HT-29 (cell line): ENCODE measurements around the gene LRRC2. TPM values are rescaled to one million over a fixed set of nuclear protein-coding genes. Genes with fewer than 3 reads are reported as not detected.
"Not testable (repeated sequence)": the region's sequence is repeated elsewhere in the genome, so short reads cannot be mapped to it uniquely, and the experiment has no call there.

Source experiments
- DNase-seq: peaks from one replicate; pipeline ENCODE4 v3.0.0-alpha.2; 2015; ENCODE audit warnings: low spot score
- total RNA-seq: library from RNA; depleted of rRNA; stranded (reverse); fragments of >200 nt; shearing (Covaris generic); gene quantifications from 2 replicates; pipeline ENCODE4 v1.2.3, GENCODE V29; 2014

The LRRC2 gene
- total RNA-seq, 1 experiment from 2014 or later = 0.84 TPM

DNA sequence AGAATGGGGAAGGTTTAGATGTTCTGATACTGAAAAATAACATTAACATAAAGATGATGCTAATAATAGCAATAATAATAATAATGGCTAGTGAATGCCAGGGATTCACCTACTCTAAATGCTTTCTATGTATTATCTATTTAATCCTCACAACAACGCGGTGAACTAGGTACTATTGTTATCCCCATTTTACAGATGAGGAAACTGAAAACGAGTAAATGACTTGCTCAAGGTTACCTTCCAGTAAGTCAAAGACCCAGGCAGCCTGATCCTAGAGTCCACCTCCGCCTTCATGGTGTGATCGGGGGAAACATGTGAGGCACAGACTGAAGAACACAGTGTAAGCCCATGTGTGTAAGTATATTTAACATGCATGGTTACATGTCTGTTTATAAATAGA, 30.4 kb downstream of the LRRC2 start:
- DNase-seq = no peak

DNA sequence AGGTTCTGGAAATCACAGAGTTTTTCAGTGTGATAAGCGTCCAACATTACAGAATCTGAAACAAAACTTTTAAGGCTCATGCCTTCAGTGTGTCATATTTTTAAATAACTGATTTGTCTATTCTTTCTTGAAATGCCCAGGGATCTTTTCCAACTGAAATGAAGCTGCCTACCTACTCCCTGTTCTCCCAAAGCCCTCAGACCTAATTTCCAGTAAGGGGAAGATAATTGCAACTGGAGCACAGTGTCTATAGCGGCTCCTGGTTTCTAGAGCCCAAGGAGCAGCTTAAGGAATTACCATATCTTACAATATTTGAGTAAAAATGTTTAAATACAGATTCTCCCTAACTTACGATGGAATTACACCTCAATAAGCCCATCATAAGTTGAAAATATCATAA, 33.0 kb downstream of the LRRC2 start:
- no peak for DNase-seq

DNA sequence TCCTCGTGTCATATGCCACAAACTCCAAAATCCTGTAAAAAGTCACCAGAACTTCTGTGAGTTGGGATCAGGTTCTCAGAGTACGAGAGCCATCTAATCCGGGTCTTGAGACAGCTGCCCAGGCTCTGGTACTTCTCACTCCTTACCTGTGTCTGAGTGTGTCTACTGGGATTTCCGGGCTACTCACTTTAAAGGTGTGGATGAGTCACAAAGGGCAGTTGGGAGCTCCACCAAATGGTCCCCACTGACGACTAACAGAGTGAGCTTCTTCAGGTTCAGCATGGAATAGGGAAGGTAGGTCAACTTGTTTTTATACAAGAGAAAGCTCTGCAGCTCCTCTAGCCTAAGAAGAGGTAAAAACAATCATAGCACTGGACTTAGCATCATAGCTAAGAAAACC, 38.9 kb downstream of the LRRC2 start:
- DNase-seq = no peak

GRCh38 chr3:46524832-46525231, 41.3 kb downstream of the LRRC2 start:
- no peak for DNase-seq

DNA sequence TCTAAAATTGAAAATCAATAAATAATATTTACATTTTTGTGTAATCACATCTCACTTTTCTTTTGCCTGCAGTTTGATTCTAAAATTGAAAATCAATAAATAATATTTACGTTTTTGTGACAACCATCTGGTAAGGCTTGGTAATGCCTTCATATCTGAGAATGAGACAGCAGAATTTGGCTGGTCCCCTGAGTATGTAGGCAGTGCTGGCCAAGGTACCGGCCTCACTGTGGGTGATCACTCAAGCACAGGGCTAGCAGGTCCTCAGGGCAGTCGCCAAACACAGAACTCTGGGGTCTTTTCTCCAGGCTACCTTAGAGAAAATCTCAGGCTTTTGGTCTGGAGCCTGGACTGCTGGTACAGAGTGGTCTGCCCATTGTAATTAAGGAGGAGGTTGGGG, 42.1 kb downstream of the LRRC2 start:
- no peak for DNase-seq

- DNase-seq = no peak
Observed at GRCh38 chr3:46523556-46523955, 42.5 kb downstream of the LRRC2 start.

- not testable (repeated sequence) for DNase-seq
Observed at GRCh38 chr3:46522201-46522600, 43.9 kb downstream of the LRRC2 start.

DNA sequence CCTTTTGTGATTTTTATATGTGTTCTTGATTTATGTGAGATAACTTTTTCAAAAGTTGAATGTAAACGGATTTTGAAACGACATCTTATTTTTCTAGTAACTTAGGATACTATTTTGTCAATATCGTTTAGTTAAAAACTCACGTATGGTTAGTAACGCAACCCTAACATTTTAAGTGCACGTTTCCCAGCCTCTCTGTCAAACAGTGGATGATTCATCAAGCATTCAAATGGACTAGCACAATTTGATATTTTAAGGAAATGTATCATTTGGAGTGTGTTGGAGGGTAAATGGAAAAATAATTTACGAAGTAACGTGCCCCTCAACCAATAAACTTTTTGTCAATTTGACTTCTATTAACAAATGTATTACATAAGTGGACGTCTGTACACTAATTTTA, 45.0 kb downstream of the LRRC2 start:
- no peak for DNase-seq

DNA sequence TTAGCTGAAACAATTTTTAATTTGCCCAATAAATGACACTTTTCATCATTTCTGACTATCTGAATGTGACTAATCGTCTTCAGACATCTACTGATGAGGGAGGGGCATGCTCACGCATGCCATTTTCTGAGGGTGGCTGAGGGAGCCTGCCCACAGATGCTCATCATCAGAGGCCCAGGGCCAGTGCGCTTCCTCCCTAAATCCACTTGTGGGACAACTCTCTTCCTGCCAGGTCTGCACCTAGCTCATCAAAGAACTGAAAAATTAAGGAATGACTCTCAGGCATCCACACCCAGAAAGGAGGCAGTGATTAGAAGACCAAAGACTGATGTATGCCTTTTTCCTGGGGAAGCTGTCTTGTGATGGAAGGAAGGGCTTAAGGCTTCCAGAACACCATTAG, 45.6 kb downstream of the LRRC2 start:
- no peak for DNase-seq

GRCh38 chr3:46519952-46520351, 46.1 kb downstream of the LRRC2 start:
- DNase-seq = no peak

DNA sequence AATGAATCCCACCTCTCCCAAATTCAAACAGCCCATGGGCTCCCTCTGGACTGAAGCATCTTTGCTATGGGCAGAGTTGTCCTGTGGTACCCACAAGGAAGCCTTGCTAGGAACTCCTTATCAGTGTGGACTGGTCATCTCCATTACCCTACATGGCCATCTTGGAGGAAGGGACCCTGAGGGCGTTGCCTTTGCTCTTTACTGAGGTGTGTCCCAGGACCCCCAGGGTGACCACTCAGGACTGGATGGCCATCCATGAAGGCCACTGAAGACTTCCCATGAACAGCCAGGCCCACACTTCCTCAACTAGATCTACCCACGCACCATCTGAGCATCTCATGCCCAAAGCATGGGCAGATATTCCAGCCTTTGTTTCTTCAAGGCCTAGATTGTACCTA, 48.3 kb downstream of the LRRC2 start:
- no peak for DNase-seq

- DNase-seq = no peak
Observed at GRCh38 chr3:46517016-46517783, 48.9 kb downstream of the LRRC2 start.

DNA sequence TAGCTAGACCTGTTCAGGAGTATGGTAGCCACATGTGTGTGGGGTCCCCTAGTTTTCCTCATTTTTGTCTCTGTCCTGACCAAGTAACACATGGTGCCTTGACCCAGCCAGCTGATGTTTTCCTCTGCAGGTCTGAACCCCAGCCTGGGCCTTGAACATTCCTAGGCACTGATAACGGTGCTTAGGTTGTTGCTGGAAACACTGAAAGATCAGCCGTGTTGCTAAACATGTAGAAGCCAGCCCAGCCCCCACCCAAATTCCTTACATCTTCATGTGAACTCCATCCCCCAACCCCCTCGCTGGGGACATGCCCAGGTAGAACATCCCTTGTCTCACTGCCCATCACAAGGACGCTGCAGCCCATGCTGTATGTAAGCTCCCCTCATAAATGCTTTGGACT, 49.6 kb downstream of the LRRC2 start:
- DNase-seq = no peak

- DNase-seq = no peak
Observed at GRCh38 chr3:46512191-46512749, 53.8 kb downstream of the LRRC2 start.

DNA sequence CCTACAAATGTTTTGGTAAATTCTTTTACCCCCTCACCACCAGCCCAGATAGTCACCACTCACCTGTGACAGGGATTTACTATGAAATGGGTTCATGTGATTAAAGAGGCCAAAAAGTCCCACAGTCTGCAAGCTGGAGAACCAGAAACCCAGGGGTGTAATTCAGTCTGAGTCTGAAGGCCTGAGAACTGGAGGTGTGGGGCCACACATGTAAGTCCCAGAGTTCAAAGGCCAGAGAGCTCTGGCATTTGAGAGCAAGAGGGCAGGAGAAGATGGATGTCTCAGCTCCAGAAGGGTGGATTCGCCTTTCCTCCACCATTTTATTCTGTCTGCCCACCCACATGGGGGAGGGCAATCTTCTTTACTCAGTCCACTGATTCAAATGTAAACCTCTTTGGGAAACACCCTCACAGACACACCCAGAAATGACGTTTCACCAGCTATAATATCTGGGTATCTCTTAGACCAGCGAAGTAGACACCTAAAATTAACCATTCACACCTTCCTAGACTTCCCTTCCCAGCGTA, 56.4 kb downstream of the LRRC2 start:
- DNase-seq = no peak

GRCh38 chr3:46508850-46509591, 57.1 kb downstream of the LRRC2 start:
- no peak for DNase-seq

DNA sequence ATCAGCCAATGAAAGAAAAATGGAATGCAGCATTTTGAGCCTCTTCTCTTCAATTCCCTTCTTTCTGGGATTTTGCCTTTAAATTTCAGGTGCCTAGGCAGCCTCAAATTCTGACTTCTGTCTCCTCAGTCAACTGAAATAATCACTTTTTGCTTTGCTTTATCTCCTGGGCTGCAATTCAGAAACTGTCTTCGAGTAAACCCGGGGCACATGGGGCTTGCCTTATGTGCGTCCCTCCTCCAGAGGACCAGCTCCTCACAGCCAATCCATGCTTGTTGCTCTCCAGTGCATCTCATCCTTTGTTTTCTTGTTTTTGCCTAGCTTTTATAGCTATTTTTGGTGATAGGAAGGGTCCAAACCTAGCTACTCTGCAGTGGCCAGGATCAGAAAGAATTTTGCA, 59.6 kb downstream of the LRRC2 start:
- no peak for DNase-seq

DNA sequence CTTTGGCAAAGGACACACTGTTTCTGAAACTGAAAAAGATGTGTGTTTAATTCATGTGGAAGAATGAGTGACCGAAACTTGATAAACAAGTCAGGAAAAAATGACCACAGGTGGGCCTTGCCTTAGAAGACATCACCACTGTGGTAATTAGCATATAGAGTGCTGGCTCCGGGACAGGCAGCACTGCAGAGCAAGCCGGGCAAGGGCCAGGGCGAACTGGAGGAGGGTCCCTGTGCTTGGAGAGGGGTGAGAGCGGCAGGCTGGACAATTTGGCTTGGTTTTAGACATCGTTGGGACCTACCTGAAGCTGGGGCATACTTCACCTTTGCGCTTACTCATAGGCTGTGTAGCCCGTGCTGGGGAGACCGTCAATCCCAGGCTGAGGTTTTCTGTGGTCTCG, 60.1 kb downstream of the LRRC2 start:
- no peak for DNase-seq

DNA sequence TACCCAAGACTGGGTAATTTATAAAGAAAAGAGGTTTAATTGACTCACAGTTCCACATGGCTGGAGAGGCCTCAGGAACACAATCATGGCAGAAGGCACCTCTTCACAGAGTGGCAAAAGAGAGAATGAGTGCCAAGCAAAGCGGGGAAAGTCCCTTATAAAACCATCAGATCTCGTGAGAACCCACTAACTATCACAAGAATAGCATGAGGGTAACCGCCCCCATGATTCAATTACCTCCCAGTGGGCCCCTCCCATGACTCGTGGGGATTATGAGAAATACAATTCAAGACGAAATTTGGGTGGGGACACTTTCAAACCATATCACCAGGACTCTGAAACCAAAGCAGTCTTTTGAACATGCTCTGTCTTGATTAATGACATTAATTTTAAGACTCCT, 61.3 kb downstream of the LRRC2 start:
- DNase-seq = no peak

DNA sequence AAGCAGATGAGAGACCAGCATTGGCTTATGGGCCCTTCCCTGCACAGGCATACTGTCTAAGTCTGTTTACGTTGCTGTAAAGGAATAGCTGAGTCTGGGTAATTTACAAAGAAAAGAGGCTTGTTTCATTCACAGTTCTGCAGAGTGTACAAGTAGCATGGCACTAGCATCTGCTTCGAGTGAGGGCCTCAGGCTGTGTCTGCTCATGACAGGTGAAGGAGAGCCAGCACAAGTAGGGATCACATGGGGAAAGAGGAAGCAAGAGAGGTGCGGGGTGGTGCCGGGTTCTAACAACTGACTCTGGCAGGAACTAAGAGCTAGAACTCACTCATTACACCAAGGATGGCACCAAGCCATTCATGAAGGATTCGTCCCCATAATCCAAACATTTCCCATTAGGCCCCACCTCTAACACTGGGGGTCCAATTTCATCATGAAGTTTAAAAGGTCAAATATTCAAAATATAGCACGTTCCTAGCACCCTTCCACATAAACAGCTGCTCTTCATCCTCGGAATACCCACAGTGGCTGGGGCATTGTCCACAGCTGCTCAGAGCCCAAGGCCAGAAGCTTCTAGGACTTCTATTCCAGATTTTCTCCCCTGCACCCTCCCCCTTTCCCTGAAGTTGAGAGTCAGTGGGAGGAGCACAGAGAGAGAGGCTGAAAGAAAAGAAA, 62.8 kb downstream of the LRRC2 start:
- no peak for DNase-seq

GRCh38 chr3:46501702-46502101, 64.4 kb downstream of the LRRC2 start:
- DNase-seq = no peak
